ENCODE data around the gene MYBBP1A.

DNA sequence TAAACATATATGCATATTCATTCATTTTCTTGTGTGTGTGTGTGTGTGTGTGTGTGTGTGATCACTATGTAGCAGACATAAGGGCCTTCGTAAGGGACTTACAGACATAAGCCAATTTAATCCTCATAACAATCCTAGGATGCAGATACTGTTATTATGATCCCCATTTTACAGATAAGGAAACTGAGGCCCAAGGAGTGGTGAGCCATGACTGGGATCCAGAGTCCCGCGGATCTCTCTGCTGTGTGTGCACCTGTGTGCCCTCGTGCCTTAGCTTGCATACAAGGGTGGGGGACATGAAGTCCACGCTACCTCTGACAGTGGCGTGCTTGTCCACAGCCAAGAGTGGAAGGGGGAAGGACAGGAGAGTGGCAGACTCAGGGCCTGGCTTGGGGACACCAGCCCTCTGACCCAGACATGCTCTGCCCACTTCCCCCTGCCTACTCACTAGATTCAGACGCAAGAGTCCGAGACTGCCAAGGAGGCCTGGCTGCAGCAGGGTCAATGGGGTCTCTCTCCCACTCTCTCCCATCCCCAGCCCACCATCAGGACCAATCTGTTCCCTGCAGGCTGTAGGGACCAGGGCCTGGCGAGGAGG, 19.4 kb upstream of the MYBBP1A start:
- TF ChIP-seq, protein P1, sequence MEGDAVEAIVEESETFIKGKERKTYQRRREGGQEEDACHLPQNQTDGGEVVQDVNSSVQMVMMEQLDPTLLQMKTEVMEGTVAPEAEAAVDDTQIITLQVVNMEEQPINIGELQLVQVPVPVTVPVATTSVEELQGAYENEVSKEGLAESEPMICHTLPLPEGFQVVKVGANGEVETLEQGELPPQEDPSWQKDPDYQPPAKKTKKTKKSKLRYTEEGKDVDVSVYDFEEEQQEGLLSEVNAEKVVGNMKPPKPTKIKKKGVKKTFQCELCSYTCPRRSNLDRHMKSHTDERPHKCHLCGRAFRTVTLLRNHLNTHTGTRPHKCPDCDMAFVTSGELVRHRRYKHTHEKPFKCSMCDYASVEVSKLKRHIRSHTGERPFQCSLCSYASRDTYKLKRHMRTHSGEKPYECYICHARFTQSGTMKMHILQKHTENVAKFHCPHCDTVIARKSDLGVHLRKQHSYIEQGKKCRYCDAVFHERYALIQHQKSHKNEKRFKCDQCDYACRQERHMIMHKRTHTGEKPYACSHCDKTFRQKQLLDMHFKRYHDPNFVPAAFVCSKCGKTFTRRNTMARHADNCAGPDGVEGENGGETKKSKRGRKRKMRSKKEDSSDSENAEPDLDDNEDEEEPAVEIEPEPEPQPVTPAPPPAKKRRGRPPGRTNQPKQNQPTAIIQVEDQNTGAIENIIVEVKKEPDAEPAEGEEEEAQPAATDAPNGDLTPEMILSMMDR (IDR thresholded peaks at IDR 0.05; ENCODE audit: low read length), result no peak
- TF ChIP-seq EZH2 (optimal IDR thresholded peaks at IDR 0.05; ENCODE audit: low read depth, low read length), result no peak

Data from MM.1S (cell line).